Glomerular endothelial cell (primary cell): ENCODE data around the gene RCSD1. TPM values are rescaled to one million over a fixed set of nuclear protein-coding genes. Genes with fewer than 3 reads are reported as not detected.

Source experiments
- DNase-seq: peaks from one replicate; pipeline ENCODE4 v3.0.0-alpha.2; 2011; ENCODE audit warnings: low read depth, low spot score; ENCODE audit errors: extremely low read depth
- total RNA-seq: library from RNA; depleted of rRNA; stranded (reverse); fragments of >200 nt; gene quantifications from 2 replicates; pipeline ENCODE4 v1.2.3, GENCODE V29; 2015

Gene RCSD1
- total RNA-seq, 1 donor from 2014 or later, result 5.8 TPM

GRCh38 chr1:167617153-167618147 is 12.6 kb upstream of the RCSD1 start:
- DNase-seq, result no peak

- DNase-seq, result no peak
Observed at GRCh38 chr1:167618366-167618765, 11.7 kb upstream of the RCSD1 start.

GRCh38 chr1:167618789-167619188 is 11.2 kb upstream of the RCSD1 start:
- no peak for DNase-seq

- no peak for DNase-seq
Observed at GRCh38 chr1:167620002-167620401, 10.0 kb upstream of the RCSD1 start.

GRCh38 chr1:167621780-167622313 is 8.2 kb upstream of the RCSD1 start:
- DNase-seq, result no peak

GRCh38 chr1:167623951-167624350 is 6.1 kb upstream of the RCSD1 start:
- no peak for DNase-seq

GRCh38 chr1:167625040-167625823 is 4.8 kb upstream of the RCSD1 start:
- no peak for DNase-seq

- DNase-seq, result no peak
Observed at GRCh38 chr1:167627615-167627864, 2.5 kb upstream of the RCSD1 start.

GRCh38 chr1:167627865-167628641 is 2.0 kb upstream of the RCSD1 start:
- no peak for DNase-seq

GRCh38 chr1:167628741-167629515 is 1.1 kb upstream of the RCSD1 start:
- DNase-seq, result no peak

- no peak for DNase-seq
Observed at GRCh38 chr1:167630568-167631385, 745 bp downstream of the RCSD1 start.

- DNase-seq, result no peak
Observed at GRCh38 chr1:167631386-167631935, 1.4 kb downstream of the RCSD1 start.

GRCh38 chr1:167631936-167632614 is 2.0 kb downstream of the RCSD1 start:
- no peak for DNase-seq

GRCh38 chr1:167633258-167633944 is 3.4 kb downstream of the RCSD1 start:
- DNase-seq, result no peak

- DNase-seq, result no peak
Observed at GRCh38 chr1:167634435-167634834, 4.4 kb downstream of the RCSD1 start.

- DNase-seq, result no peak
Observed at GRCh38 chr1:167635156-167635648, 5.2 kb downstream of the RCSD1 start.

- DNase-seq, result no peak
Observed at GRCh38 chr1:167635941-167636340, 5.9 kb downstream of the RCSD1 start.

GRCh38 chr1:167638064-167638463 is 8.0 kb downstream of the RCSD1 start:
- DNase-seq, result no peak
